Measurements from ENCODE around the gene WDR91. TPM values are rescaled to one million over a fixed set of nuclear protein-coding genes. Genes with fewer than 3 reads are reported as not detected.

Gene WDR91
- polyA plus RNA-seq, 4 donors = 46.2 to 52.0 (median 50.1) TPM

DNA sequence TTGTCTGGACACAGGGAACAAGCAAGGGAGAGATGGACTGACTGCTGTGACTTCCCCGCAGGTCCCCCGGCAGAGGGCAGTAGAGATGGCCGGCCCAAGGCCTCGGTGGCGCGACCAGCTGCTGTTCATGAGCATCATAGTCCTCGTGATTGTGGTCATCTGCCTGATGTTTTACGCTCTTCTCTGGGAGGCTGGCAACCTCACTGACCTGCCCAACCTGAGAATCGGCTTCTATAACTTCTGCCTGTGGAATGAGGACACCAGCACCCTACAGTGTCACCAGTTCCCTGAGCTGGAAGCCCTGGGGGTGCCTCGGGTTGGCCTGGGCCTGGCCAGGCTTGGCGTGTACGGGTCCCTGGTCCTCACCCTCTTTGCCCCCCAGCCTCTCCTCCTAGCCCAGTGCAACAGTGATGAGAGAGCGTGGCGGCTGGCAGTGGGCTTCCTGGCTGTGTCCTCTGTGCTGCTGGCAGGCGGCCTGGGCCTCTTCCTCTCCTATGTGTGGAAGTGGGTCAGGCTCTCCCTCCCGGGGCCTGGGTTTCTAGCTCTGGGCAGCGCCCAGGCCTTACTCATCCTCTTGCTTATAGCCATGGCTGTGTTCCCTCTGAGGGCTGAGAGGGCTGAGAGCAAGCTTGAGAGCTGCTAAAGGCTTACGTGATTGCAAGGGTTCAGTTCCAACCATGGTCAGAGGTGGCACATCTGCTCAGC is 46.8 kb downstream of the WDR91 start:
- DNase-seq (ENCODE audit: low read depth in 4 of 4, low spot score in 3 of 4) = no peak

- no peak for DNase-seq (ENCODE audit: low read depth in 4 of 4, low spot score in 3 of 4)
These were observed 48.8 kb downstream of the WDR91 start for GRCh38 chr7:135162382-135163001.

DNA sequence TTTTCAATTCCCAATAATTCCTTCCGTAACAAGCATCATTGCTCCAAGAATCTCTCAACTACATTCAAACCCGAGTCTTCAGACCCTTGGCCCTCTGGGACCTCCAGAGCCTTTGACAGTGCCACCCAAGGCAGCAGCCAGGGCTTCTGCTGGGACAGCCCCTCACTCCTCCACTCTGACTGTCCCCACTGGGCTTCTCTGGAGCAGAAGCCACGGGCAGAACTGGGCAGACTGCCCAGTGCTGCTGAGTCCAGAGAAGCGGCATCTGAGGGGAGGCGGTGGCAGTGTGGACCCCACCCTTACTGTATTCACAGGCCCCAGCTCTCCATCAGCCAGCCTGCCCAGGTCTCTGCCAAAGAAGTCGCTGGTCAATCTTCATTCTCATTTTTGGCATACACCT is 49.7 kb downstream of the WDR91 start:
- DNase-seq (ENCODE audit: low read depth in 4 of 4, low spot score in 3 of 4) = no peak

DNA sequence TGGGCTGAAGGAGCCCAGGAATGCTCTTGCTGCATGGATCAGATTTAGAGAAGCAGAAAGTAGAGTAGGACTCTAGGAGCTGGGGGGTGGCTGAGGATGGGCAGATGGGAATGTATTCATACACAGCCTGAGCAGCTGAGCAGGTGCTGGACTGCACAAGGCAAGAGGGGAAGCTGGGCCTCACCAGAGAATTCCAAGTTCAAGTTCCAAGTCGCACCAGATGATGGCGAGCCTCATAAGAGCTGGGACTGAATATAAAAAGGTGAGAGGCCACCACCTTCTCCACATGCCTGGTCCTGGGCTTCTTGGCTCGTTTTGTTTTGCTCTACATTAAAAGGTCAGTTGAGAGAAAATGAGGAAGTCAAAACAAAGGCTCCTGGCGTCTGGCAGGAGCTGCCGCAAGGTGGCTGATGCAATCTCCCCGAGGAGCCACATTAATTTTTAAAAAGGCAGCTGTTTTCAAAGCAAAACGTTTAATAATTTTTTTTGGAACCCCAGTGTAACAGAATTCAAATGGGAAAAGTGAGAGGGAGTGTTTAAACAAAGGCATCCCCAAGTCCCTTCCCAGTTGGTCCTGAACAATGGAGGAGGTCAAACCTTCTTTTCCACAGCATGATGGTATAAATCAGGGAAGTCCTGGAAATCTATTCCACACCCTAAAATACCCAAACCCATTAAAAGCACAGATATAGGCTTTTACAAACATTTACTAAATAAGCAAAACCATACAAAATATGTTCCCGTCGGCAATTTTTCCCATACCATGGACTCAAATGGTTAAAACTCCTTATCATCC is 50.3 kb downstream of the WDR91 start:
- no peak for DNase-seq (ENCODE audit: low read depth in 4 of 4, low spot score in 3 of 4)

DNA sequence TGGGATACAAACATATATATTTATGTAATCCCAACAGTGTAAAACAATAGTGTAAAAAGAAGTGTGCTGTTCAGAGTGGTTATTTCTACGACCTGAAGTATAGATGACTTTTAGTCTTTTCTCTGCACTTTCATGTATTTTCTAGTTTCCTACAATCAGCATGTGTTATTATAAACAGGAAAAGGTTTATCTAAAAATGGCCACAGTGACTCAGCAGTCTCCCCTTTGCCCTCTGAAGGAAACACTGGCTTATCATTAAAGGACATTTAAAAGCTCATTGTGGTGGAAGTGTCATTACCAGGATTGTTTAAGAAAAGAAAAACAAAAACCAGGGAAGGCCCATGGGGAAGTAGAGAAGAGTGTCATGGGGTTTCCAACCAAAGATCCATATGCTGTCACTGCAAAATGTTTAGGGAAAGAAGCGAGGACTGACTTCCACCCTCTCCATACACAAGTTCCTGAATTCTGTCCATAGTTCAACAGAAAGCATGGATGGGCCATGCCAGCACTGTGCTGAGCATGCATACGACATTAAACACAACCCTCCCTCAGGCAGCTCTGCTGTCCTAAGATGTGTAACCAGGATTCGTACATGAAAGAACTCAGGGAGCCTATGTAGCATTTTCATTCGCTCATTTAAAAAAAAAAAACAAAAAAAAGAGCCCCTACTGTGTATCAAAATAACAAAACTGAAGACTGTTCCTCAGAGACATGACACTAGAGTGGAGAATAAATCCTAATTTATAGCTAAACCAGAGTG is 51.0 kb downstream of the WDR91 start:
- DNase-seq (ENCODE audit: low read depth in 4 of 4, low spot score in 3 of 4) = no peak

- DNase-seq (ENCODE audit: low read depth in 4 of 4, low spot score in 3 of 4) = no peak
These were observed 51.8 kb downstream of the WDR91 start for GRCh38 chr7:135159359-135160085.

DNA sequence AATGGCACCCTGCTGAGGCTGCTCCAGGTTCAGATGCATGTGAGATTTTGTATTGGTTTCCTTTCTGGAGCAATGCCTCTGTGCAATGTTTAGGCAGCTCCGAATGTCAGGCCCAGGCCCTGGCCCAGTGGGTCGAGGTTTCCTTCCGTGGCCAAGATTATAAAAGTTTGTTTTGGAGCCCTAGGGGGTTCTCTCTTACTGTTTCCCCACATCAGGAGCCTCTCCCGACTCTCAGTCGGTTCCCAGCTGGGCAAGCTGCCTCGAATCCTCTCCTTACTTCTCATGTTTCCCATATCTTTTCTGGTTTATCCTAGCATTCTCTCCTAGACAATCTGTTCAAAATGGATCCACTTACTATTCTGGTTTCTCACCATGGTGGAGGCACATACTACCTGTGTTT is 52.5 kb downstream of the WDR91 start:
- DNase-seq (ENCODE audit: low read depth in 4 of 4, low spot score in 3 of 4) = no peak

- DNase-seq (ENCODE audit: low read depth in 4 of 4, low spot score in 3 of 4) = no peak
These were observed 53.1 kb downstream of the WDR91 start for GRCh38 chr7:135158141-135158655.

- DNase-seq (ENCODE audit: low read depth in 4 of 4, low spot score in 3 of 4) = no peak
These were observed 55.0 kb downstream of the WDR91 start for GRCh38 chr7:135156290-135156689.

- DNase-seq (ENCODE audit: low read depth in 4 of 4, low spot score in 3 of 4) = no peak
These were observed 56.6 kb downstream of the WDR91 start for GRCh38 chr7:135154734-135155133.

GRCh38 chr7:135152442-135152841 is 58.9 kb downstream of the WDR91 start:
- DNase-seq (ENCODE audit: low read depth in 4 of 4, low spot score in 3 of 4) = no peak

DNA sequence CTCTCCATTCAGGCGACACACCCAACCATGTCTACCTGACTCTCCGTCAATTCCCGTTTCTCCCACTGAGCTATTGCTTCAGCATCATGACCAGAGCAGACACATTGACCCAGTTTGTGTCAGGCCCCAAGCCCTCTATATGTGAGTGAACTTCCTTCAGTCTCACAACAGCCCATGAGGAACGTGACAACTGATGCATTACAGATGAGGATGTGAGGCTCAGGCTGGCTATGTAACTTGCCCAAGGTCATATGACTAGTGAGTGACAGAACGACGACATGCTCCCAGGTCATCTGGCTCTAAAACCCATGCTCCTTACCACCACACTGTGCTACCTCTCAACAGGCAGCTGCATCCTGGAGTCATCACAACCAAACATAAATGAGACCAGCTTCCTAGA is 59.8 kb downstream of the WDR91 start:
- no peak for DNase-seq (ENCODE audit: low read depth in 4 of 4, low spot score in 3 of 4)

DNA sequence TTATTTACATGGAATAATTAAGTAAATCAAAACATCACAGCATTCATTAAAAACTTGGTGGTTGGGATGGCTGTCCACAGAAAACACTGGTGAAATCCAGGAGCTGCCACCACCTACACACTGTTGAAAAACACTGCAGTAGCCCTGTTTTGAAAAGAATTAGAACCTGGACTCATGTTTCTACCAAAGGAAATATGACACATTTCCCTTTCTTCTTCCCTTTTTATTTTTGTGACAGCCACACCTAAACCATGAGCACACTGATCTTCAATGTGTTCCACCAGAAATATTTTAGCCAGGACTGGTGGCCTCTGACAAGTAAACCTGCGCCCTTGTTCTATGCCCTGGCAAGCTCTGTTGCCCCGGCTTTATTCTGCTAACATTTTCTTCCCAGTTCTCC is 60.2 kb downstream of the WDR91 start:
- DNase-seq (ENCODE audit: low read depth in 4 of 4, low spot score in 3 of 4) = no peak

- DNase-seq (ENCODE audit: low read depth in 4 of 4, low spot score in 3 of 4) = no peak
These were observed 61.1 kb downstream of the WDR91 start for GRCh38 chr7:135150072-135150782.

DNA sequence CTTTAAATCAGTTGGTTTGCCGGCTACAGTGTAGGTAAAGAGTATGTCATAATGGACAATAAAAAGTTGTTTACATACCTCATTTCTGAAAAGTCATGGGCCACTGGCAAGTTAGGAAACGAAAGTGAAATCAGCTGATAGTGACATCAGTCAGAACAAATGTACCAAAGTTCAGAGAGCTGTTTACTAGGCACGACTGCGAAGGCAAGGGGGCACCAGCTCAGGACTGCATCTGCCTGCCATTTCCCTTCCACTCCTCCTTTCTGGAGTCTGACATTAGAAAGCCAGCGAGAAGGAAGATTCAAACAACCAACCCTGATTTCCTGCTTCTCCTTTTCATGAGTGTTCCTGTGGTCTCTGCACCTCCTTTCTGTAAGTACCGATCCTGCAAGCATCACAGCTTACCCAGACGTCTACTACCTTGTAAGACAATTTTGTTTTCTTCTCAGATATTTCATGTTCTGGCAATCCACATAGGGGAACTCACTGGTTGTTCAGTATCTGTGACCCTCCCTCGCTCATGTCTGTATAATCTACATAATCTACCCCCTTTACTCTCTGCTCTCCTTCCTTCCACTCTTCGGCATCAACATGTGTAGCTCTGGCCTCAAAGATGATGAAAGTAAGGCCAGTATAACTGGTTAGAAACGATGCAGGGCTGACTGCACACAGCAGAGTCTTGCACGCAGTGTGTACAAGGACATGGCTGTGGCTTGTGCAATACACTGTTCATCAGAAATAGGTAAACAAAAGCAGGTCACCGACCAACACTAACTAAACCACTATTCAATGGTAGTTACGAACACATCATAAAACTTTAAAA is 63.2 kb downstream of the WDR91 start, which contains the start of gene TMEM140:
TSS of gene TMEM140 (plus strand) at position 174 of the 823 bp plus-strand sequence. CDS start 16,370 bp downstream, outside the sequence.
- DNase-seq (ENCODE audit: low read depth in 4 of 4, low spot score in 3 of 4) = no peak

DNA sequence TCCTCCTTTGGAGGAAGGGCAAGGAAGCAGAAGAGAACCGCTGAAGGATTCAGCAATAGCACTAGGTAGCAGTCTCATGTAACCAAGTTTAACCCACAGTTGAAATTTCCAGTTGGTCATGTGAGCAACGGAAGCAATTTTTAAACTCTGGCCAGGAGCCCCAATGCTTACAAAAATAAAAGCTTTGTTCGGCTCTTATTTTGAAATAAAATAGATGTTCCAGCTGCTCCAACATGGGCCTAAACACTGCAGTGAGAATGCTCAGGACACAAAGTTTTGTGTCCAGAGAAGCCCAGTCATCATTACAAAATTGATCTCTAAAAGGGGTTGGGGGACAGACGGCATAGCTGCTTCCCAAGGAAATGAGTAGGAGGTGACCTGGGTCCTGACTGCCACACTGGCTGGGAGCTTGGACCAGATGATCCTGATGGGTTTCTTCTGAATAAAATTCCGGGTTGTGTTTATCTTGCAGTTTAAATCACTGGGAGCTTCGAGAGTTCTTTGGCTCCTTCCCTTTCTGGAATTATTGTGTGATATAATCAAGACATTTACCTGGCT is 63.9 kb downstream of the WDR91 start:
- DNase-seq (ENCODE audit: low read depth in 4 of 4, low spot score in 3 of 4) = no peak

DNA sequence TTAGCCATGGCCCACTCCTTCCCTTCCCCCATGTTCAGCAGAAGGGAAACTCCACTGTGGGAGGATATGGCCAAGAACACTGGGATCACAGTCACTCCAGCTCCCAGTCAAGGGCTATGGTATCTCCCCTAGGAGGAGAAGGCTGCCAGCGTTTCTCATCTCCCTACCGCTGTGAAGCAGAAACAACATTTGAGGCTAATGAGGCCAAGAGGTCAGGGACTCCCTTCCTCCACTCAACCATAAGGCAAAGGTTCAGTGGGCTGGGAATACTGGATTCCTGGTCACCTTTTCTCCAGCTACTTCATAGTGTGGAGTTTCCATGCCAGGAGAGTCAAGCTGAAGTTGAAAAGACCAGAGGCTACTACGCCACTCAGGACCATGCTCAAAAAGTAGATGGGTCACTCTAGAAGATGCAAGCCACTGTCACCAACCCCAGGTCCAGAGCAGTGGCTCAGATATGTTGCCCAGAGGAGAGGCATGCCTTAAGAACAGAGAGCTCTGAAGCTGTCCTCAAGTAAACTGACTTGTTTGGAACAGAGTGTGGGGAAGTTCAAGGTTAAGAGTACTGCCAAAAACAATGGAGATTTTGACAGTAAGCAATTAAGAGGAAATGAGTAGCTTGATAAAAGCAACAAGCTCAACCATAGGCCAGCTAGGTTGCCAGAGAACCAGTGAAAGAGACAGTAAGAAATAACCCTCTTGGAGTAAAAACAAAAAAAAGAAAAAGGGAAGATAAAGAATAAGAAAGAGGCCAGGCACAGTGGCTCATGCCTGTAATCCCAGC is 67.2 kb downstream of the WDR91 start:
- no peak for DNase-seq (ENCODE audit: low read depth in 4 of 4, low spot score in 3 of 4)
